H1 (cell line): ENCODE data around the gene CERT1. TPM values are rescaled to one million over a fixed set of nuclear protein-coding genes. Genes with fewer than 3 reads are reported as not detected.

ENCODE experiments used
- CTCF ChIA-PET: fragments of 300-600 bp; sonication (Branson Sonifier 250); formaldehyde crosslinking; loops from one replicate; lab custom pipeline; 2021; ENCODE audit not compliant: partially characterized antibody; lab: Charles Lee
- POLR2A ChIA-PET: fragments of 300-600 bp; sonication (Branson Sonifier 250); formaldehyde crosslinking; loops from one replicate; lab custom pipeline; 2021; ENCODE audit warnings: inconsistent platforms; ENCODE audit not compliant: partially characterized antibody; lab: Charles Lee
- DNase-seq, 2 experiments: peaks; one replicate each; pipeline versions ENCODE4 v3.0.0 to v3.0.0-alpha.2; 2010 to 2022; ENCODE audit warnings: low spot score in 2 of 2, low read depth in 1 of 2, mixed read lengths in 1 of 2
- FAIRE-seq: peaks from 2 replicates; lab custom pipeline; 2011; peaks lifted over from hg19 to GRCh38; lab: Jason Lieb, UNC
- H2AFZ ChIP-seq: 2 replicates; pipeline ENCODE4 v1.8.1; 2012; ENCODE audit warnings: low read length, inconsistent platforms
- H2AK5ac ChIP-seq: 2 replicates; pipeline ENCODE4 v1.6.1; 2013; ENCODE audit warnings: low read depth, low read length
- H2BK120ac ChIP-seq: replicated peaks from 2 replicates; pipeline ENCODE3; 2013; ENCODE audit warnings: low read depth, low read length, inconsistent platforms
- H2BK12ac ChIP-seq: 2 replicates; pipeline ENCODE4 v1.6.1; 2013; ENCODE audit warnings: low read depth, low read length
- H2BK15ac ChIP-seq: 2 replicates; pipeline ENCODE4 v1.6.1; 2013; ENCODE audit warnings: low read length
- H2BK20ac ChIP-seq: 2 replicates; pipeline ENCODE4 v1.6.1; 2013; ENCODE audit warnings: low read length
- H2BK5ac ChIP-seq: 2 replicates; pipeline ENCODE4 v1.6.1; 2013; ENCODE audit warnings: low read depth, low read length
- H3K14ac ChIP-seq: 2 replicates; pipeline ENCODE4 v1.6.1; 2013; ENCODE audit warnings: inconsistent platforms; ENCODE audit not compliant: insufficient read length
- H3K18ac ChIP-seq: 2 replicates; pipeline ENCODE4 v1.6.1; 2013; ENCODE audit warnings: low read length; ENCODE audit errors: extremely low read depth
- H3K23ac ChIP-seq: 2 replicates; pipeline ENCODE4 v1.6.1; 2013; ENCODE audit warnings: inconsistent platforms; ENCODE audit not compliant: insufficient read length
- H3K23me2 ChIP-seq: 2 replicates; pipeline ENCODE4 v1.6.1; 2013; ENCODE audit warnings: low read depth, low read length
- H3K27ac ChIP-seq: 2 replicates; pipeline ENCODE4 v1.6.1; 2011; ENCODE audit warnings: low read depth, low read length, inconsistent platforms
- H3K27me3 ChIP-seq, 4 experiments: replicated peaks in 1 of 4; 1 replicate in 1 of 4; 2 replicates in 3 of 4; pipeline versions ENCODE4 v1.6.1 to v1.8.1; 2011 to 2013; ENCODE audit warnings: low read length in 3 of 4, mild to moderate bottlenecking in 3 of 4, inconsistent platforms in 2 of 4, mixed read lengths in 2 of 4, moderate library complexity in 1 of 4; ENCODE audit not compliant: control insufficient read depth in 3 of 4, insufficient read depth in 3 of 4; ENCODE audit errors: extremely low read depth in 1 of 4
- H3K36me3 ChIP-seq, 4 experiments: 2 replicates each; pipeline versions ENCODE4 v1.6.1 to v1.8.1; 2011 to 2013; ENCODE audit warnings: mild to moderate bottlenecking in 4 of 4, low read length in 3 of 4, moderate library complexity in 2 of 4, control low read depth in 1 of 4, inconsistent platforms in 1 of 4; ENCODE audit not compliant: insufficient read depth in 4 of 4, control insufficient read depth in 2 of 4
- H3K4ac ChIP-seq: replicated peaks from 2 replicates; pipeline ENCODE3; 2013; ENCODE audit warnings: low read length, low read depth, mixed read lengths, inconsistent platforms; ENCODE audit not compliant: insufficient read length
- H3K4me1 ChIP-seq, 4 experiments: replicated peaks in 1 of 4; 1 replicate in 1 of 4; 2 replicates in 3 of 4; pipeline versions ENCODE4 v1.6.1 to v1.8.1; 2011 to 2013; ENCODE audit warnings: low read length in 3 of 4, inconsistent platforms in 2 of 4, mixed read lengths in 1 of 4; ENCODE audit not compliant: insufficient read depth in 4 of 4, control insufficient read depth in 3 of 4
- H3K4me2 ChIP-seq, 2 experiments: 2 replicates each; pipeline versions ENCODE4 v1.6.1 to v1.8.1; 2011 to 2013; ENCODE audit warnings: low read depth in 2 of 2, low read length in 2 of 2, control low read depth in 1 of 2, inconsistent platforms in 1 of 2, mild to moderate bottlenecking in 1 of 2; ENCODE audit not compliant: insufficient read depth in 1 of 2
- H3K4me3 ChIP-seq, 4 experiments: fragments of 200-600, 300-600 bp in 1 of 4; sonication (generic), shearing (Covaris generic), sonication (Bioruptor Twin) in 1 of 4; 2 replicates each; pipeline versions ENCODE4 v1.5.1 to v1.8.1; 2011 to 2016; ENCODE audit warnings: low read length in 4 of 4, low read depth in 3 of 4, control low read depth in 2 of 4, inconsistent platforms in 2 of 4, mild to moderate bottlenecking in 2 of 4, mixed read lengths in 1 of 4, moderate library complexity in 1 of 4; ENCODE audit not compliant: insufficient read depth in 2 of 4; ENCODE audit errors: extremely low read depth in 1 of 4
- H3K56ac ChIP-seq: replicated peaks from 2 replicates; pipeline ENCODE3; 2013; ENCODE audit warnings: low read depth, mild to moderate bottlenecking, mixed read lengths, low read length, inconsistent platforms; ENCODE audit not compliant: insufficient read length
- H3K79me1 ChIP-seq: 2 replicates; pipeline ENCODE4 v1.6.1; 2013; ENCODE audit warnings: low read depth, low read length, control low read depth
- H3K79me2 ChIP-seq, 2 experiments: 2 replicates each; pipeline versions ENCODE4 v1.6.1 to v1.8.1; 2012 to 2013; ENCODE audit warnings: low read length in 2 of 2, mild to moderate bottlenecking in 2 of 2, inconsistent platforms in 1 of 2; ENCODE audit not compliant: insufficient read depth in 2 of 2, control insufficient read depth in 1 of 2
- H3K9ac ChIP-seq, 4 experiments: replicated peaks in 1 of 4; 1 replicate in 1 of 4; 2 replicates in 3 of 4; pipeline versions ENCODE4 v1.6.1 to v1.8.1; 2011 to 2013; ENCODE audit warnings: low read depth in 3 of 4, low read length in 3 of 4, control low read depth in 2 of 4, mild to moderate bottlenecking in 2 of 4, moderate library complexity in 2 of 4, inconsistent platforms in 1 of 4; ENCODE audit errors: extremely low read depth in 1 of 4
- H3K9me3 ChIP-seq, 2 experiments: 2 replicates each; pipeline versions ENCODE4 v1.6.1 to v1.8.1; 2012 to 2013; ENCODE audit warnings: mild to moderate bottlenecking in 2 of 2, moderate library complexity in 2 of 2, control low read depth in 1 of 2, inconsistent platforms in 1 of 2, low read depth in 1 of 2, low read length in 1 of 2, mixed read lengths in 1 of 2; ENCODE audit not compliant: insufficient read depth in 2 of 2
- H4K20me1 ChIP-seq, 2 experiments: replicated peaks in 1 of 2; 2 replicates each; pipeline versions ENCODE3 to v1.8.1; 2011 to 2013; ENCODE audit warnings: inconsistent platforms in 2 of 2, low read length in 2 of 2, mild to moderate bottlenecking in 1 of 2; ENCODE audit not compliant: insufficient read depth in 2 of 2, control insufficient read depth in 1 of 2
- H4K5ac ChIP-seq: 2 replicates; pipeline ENCODE4 v1.6.1; 2013; ENCODE audit warnings: low read length, low read depth, mixed read lengths, inconsistent platforms; ENCODE audit not compliant: insufficient read length
- H4K8ac ChIP-seq: 2 replicates; pipeline ENCODE4 v1.8.0; 2013; ENCODE audit warnings: mild to moderate bottlenecking, moderate library complexity, low read length, inconsistent platforms; ENCODE audit not compliant: insufficient read depth; ENCODE audit errors: extremely low read depth
- H4K91ac ChIP-seq: replicated peaks from 2 replicates; pipeline ENCODE3; 2013; ENCODE audit warnings: low read length, mixed read lengths, inconsistent platforms; ENCODE audit not compliant: insufficient read length
- EP300 ChIP-seq, 2 experiments: IDR thresholded peaks; 1 replicate in 1 of 2; 2 replicates in 1 of 2; pipeline ENCODE4 v1.6.1; 2011 to 2012; ENCODE audit warnings: low read depth in 2 of 2, low read length in 2 of 2, mild to moderate bottlenecking in 2 of 2, borderline replicate concordance in 1 of 2, inconsistent platforms in 1 of 2, moderate library complexity in 1 of 2
- HDAC2 ChIP-seq, 2 experiments: fragments of 300-600 bp in 1 of 2; sonication (generic) in 1 of 2; IDR thresholded peaks; 2 replicates each; pipeline ENCODE4 v1.6.1; 2011 to 2012; ENCODE audit warnings: low read depth in 2 of 2, low read length in 2 of 2, mild to moderate bottlenecking in 2 of 2, moderate library complexity in 2 of 2, borderline replicate concordance in 1 of 2, inconsistent platforms in 1 of 2
- JUN ChIP-seq: IDR thresholded peaks from 2 replicates; pipeline ENCODE4 v1.6.1; 2011; ENCODE audit warnings: low read depth, mild to moderate bottlenecking, improper control_type of control experiment, low read length
- RAD21 ChIP-seq, 2 experiments: IDR thresholded peaks in 1 of 2; conservative IDR thresholded peaks in 1 of 2; 2 replicates each; pipeline ENCODE4 v1.6.1; 2011; ENCODE audit warnings: low read depth in 2 of 2, low read length in 2 of 2, improper control_type of control experiment in 1 of 2, inconsistent platforms in 1 of 2, mild to moderate bottlenecking in 1 of 2, moderate library complexity in 1 of 2
- SIX5 ChIP-seq: IDR thresholded peaks from 2 replicates; pipeline ENCODE4 v1.6.1; 2011; ENCODE audit warnings: mild to moderate bottlenecking, low read depth, low read length
- WGBS, 2 experiments: shearing (Covaris generic) in 1 of 2; methylation state at CpG; one replicate each; pipeline versions ENCODE4 v1.1.6 to v1.1.7; 2013 to 2015; ENCODE audit warnings: low lambda C conversion rate in 2 of 2, mixed read lengths in 2 of 2, inconsistent platforms in 1 of 2, low coverage in 1 of 2, missing lambda C conversion rate in 1 of 2; ENCODE audit not compliant: insufficient replicate concordance in 2 of 2, insufficient coverage in 1 of 2, insufficient read length in 1 of 2; ENCODE audit errors: extremely low coverage in 1 of 2, missing lambda C conversion rate in 1 of 2; 5-methylcytosine and 5-hydroxymethylcytosine counted together
- polyA plus RNA-seq, 7 experiments: library from polyadenylated mRNA; depleted of rRNA in 3 of 7; stranded (reverse) in 5 of 7; unstranded in 2 of 7; fragments of >200 nt in 5 of 7; fragments of 200-250 nt in 2 of 7; gene quantifications; 1 replicate in 5 of 7; 2 replicates in 1 of 7; 4 replicates in 1 of 7; pipeline versions ENCODE4 v1.2.1 to v1.2.3, GENCODE V29; 2011 to 2013; ENCODE audit warnings: missing spikeins in 2 of 7, mixed read lengths in 2 of 7
- total RNA-seq: library from RNA; stranded (reverse); fragmentation: NEBNext Ultra II Directional; extraction: Animal tissue kit (Norgen Biotek cat#: 25700); gene quantifications from 2 replicates; pipeline ENCODE4 v1.2.1, GENCODE V29; 2021
- TF ChIP-seq, protein P1 (sequence below): IDR thresholded peaks from 2 replicates; pipeline ENCODE4 v1.6.1; 2012; ENCODE audit warnings: inconsistent platforms
- TF ChIP-seq, protein P2 (sequence below): IDR thresholded peaks from 2 replicates; pipeline ENCODE4 v1.6.1; 2012; ENCODE audit warnings: low read length, inconsistent platforms

CERT1 gene
- total and polyA plus RNA-seq, 2 of the 8 experiments (the other 6 are each of a cell fraction or from before 2014, with no cell fraction given), result 7.8 to 55.3 TPM

DNA sequence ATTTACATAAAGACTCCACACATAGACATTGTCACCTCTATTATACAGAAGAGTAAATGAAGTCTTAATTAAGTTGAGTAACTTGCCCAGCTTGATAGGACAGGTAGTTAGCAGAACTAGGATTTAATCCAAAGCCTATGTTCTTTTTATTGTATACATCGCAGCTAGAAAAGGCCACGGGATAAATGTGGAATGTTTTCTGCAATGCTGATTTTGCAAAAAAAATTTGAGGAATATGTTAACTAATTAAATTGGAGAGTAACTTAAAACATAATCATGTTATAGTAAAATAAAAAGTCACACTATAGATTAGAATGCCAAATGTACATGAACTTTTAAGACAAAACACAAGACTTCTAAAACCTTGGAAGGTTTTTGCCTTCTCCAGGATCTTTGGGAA lies 41.3 kb upstream of the CERT1 start:
- Histone ChIP-seq H3K4me3 (no peak overlapping the region), H3K56ac (no peak overlapping the region), H2BK20ac (no peak overlapping the region), H3K4me2 (no peak overlapping the region), H3K23ac (no peak overlapping the region), H3K79me1 (no peaks in the 10 kb centered on the region), H3K9me3 (no peaks in the 10 kb centered on the region), H4K20me1 (no peaks in the 10 kb centered on the region), H3K27ac (no peak overlapping the region), H3K23me2 (no peaks in the 10 kb centered on the region), H4K91ac (no peak overlapping the region), H2BK5ac (no peak overlapping the region), H2AFZ (no peak overlapping the region), H3K4me1 (no peaks in the 10 kb centered on the region), H2BK120ac (no peak overlapping the region), H2BK15ac (no peak overlapping the region), H4K8ac (no peak overlapping the region), H4K5ac (no peak overlapping the region), H2AK5ac (no peak overlapping the region), H3K9ac (no peak overlapping the region), H3K79me2 (no peaks in the 10 kb centered on the region), H2BK12ac (no peak overlapping the region), H3K14ac (no peak overlapping the region), H3K18ac (no peak overlapping the region), H3K27me3 (no peaks in the 10 kb centered on the region), H3K36me3 (peaks cover 0 to 6% (median 0%) of the 10 kb centered on the region in 4 experiments; a peak in 1 of 8 replicates), H3K4ac (no peak overlapping the region)
- no peak for FAIRE-seq
- DNase-seq, result no peak
- ChIA-PET CTCF (interaction anchor here (0.7 to 1.2 kb wide), 3 partner anchors 10 to 128 kb away, joined by 3 read pairs; no protein-coding TSS in a partner anchor), POLR2A (no interaction called here)
- 84% methylated on average over 2 of the region's 2 CpGs; no CpG with 5 or more reads in 1 of the 2 experiments for WGBS, 2 experiments
- TF ChIP-seq JUN (no peak), HDAC2 (IDR thresholded peaks at IDR 0.05; ENCODE audit: borderline replicate concordance in 1 of 2, low read depth in 2 of 2, low read length in 2 of 2) (no peak), EP300 (IDR thresholded peaks at IDR 0.05; ENCODE audit: borderline replicate concordance in 1 of 2, low read depth in 2 of 2, low read length in 2 of 2) (no peak), RAD21 (IDR thresholded peaks at IDR 0.05 in 1 of 2, conservative IDR thresholded peaks at IDR 0.05 in 1 of 2; ENCODE audit: low read depth in 2 of 2, low read length in 2 of 2) (no peak), SIX5 (no peak)
- TF ChIP-seq, protein P1, sequence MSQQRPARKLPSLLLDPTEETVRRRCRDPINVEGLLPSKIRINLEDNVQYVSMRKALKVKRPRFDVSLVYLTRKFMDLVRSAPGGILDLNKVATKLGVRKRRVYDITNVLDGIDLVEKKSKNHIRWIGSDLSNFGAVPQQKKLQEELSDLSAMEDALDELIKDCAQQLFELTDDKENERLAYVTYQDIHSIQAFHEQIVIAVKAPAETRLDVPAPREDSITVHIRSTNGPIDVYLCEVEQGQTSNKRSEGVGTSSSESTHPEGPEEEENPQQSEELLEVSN, result no peak
- TF ChIP-seq, protein P2, sequence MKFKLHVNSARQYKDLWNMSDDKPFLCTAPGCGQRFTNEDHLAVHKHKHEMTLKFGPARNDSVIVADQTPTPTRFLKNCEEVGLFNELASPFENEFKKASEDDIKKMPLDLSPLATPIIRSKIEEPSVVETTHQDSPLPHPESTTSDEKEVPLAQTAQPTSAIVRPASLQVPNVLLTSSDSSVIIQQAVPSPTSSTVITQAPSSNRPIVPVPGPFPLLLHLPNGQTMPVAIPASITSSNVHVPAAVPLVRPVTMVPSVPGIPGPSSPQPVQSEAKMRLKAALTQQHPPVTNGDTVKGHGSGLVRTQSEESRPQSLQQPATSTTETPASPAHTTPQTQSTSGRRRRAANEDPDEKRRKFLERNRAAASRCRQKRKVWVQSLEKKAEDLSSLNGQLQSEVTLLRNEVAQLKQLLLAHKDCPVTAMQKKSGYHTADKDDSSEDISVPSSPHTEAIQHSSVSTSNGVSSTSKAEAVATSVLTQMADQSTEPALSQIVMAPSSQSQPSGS, result no peak
